ENCODE results near the gene RASA3. TPM values are rescaled to one million over a fixed set of nuclear protein-coding genes. Genes with fewer than 3 reads are reported as not detected.
A peak's percentile ranks its signal among the peaks of the same experiment; 100 is the strongest.

Gene RASA3
- total RNA-seq, 1 experiment from 2014 or later = 0.95 TPM

DNA sequence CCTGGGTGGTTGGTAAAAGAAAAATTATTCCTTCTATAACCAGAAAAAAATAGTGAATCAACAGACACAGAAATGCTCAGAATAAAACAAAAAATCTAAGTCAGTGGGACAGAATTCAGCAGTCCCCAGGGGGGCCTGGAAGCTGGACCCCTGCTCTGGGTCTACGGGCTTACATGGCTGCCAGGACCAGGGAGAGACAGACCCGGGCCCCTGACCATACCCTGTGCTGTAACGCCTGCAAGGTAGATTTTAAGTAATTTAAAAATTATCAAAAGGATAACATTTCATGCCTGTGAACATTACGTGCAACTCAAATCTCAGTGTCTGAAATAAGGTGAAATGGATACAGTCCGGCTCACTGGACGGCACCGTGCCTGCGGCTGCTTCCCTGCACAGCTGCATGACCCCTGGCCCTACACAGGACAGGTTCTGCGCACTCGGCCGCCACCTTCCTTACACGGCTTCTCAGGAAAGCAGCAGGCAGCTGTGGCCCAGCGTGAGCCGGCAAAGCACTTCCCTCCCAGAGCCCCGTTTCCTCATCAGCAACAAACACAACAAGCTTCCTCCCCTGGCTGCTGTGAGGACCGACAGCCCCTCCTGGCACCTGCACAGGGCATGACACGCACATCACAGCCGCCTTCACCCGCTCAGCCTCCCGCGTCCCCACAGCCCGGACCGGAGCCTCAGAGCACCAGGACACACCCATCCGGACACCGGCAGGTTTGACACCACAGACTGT is 22.2 kb downstream of the RASA3 start:
- H3K4me1 ChIP-seq = peaks cover 3% of the 10 kb centered on the region; the same call in 1 of the 2 replicates
- DNase-seq = peak in 1 of 2 experiments; percentile 34
- no peaks in the 10 kb centered on the region for H3K9me3 ChIP-seq
- CTCF ChIA-PET = no interaction called here
- Mint-ChIP-seq H3K9me3 (ENCODE audit: unreplicated experiment) (no peaks in the 10 kb centered on the region), H3K4me3 (ENCODE audit: unreplicated experiment) (no peak overlapping the region), H3K4me1 (ENCODE audit: low read depth, unreplicated experiment) (peaks cover 1% of the 10 kb centered on the region), H3K27ac (ENCODE audit: unreplicated experiment) (no peak overlapping the region), H3K36me3 (ENCODE audit: insufficient read depth, unreplicated experiment) (no peaks in the 10 kb centered on the region), H3K27me3 (ENCODE audit: insufficient read depth, unreplicated experiment) (no peaks in the 10 kb centered on the region)
- no peaks in the 10 kb centered on the region for H3K36me3 ChIP-seq (ENCODE audit: control insufficient read depth, insufficient read depth, low read length)
- intact Hi-C loops (cut with micrococcal nuclease; ENCODE audit: unreplicated experiment) = loop anchor here (10.0 kb wide), 1 partner anchor 45 kb away; no protein-coding TSS in a partner anchor
- no peak overlapping the region for H3K4me3 ChIP-seq (ENCODE audit: low read depth, low read length)
- no peak for TF ChIP-seq CTCF (IDR thresholded peaks at IDR 0.05; ENCODE audit: insufficient read depth in 1 of 2, low read depth in 1 of 2, low read length in 1 of 2, severe bottlenecking in 1 of 2, unreplicated experiment in 1 of 2)
- POLR2A ChIA-PET = no interaction called here
- no peaks in the 10 kb centered on the region for H3K27me3 ChIP-seq (replicated peaks; ENCODE audit: control insufficient read depth, insufficient read depth, low read length)
- BruUV-seq (replicated peaks) = no TSS peak

GRCh38 chr13:114109641-114110041 is 22.8 kb downstream of the RASA3 start:
- Histone ChIP-seq H3K4me1 (no peaks in the 10 kb centered on the region), H3K36me3 (ENCODE audit: control insufficient read depth, insufficient read depth, low read length) (no peaks in the 10 kb centered on the region), H3K4me3 (ENCODE audit: low read depth, low read length) (no peak overlapping the region), H3K9me3 (no peaks in the 10 kb centered on the region), H3K27me3 (replicated peaks; ENCODE audit: control insufficient read depth, insufficient read depth, low read length) (no peaks in the 10 kb centered on the region)
- peak in 1 of 2 experiments; percentile 22 for DNase-seq
- no peak overlapping the region for H3K4me3 Mint-ChIP-seq (ENCODE audit: unreplicated experiment)
- H3K4me1 Mint-ChIP-seq (ENCODE audit: low read depth, unreplicated experiment) = no peaks in the 10 kb centered on the region
- no peak for TF ChIP-seq CTCF (IDR thresholded peaks at IDR 0.05; ENCODE audit: insufficient read depth in 1 of 2, low read depth in 1 of 2, low read length in 1 of 2, severe bottlenecking in 1 of 2, unreplicated experiment in 1 of 2)
- no peak overlapping the region for H3K27ac Mint-ChIP-seq (ENCODE audit: unreplicated experiment)
- ChIA-PET CTCF (no interaction called here), POLR2A (no interaction called here)
- no peaks in the 10 kb centered on the region for H3K9me3 Mint-ChIP-seq (ENCODE audit: unreplicated experiment)
- no peaks in the 10 kb centered on the region for H3K36me3 Mint-ChIP-seq (ENCODE audit: insufficient read depth, unreplicated experiment)
- BruUV-seq (replicated peaks) = no TSS peak
- no peaks in the 10 kb centered on the region for H3K27me3 Mint-ChIP-seq (ENCODE audit: insufficient read depth, unreplicated experiment)
- intact Hi-C loops (cut with micrococcal nuclease; ENCODE audit: unreplicated experiment) = loop anchor here (10.0 kb wide), 1 partner anchor 45 kb away; no protein-coding TSS in a partner anchor

GRCh38 chr13:114108894-114109293 is 23.5 kb downstream of the RASA3 start:
- no peak overlapping the region for H3K4me3 ChIP-seq (ENCODE audit: low read depth, low read length)
- no peaks in the 10 kb centered on the region for H3K9me3 Mint-ChIP-seq (ENCODE audit: unreplicated experiment)
- no peaks in the 10 kb centered on the region for H3K27me3 ChIP-seq (replicated peaks; ENCODE audit: control insufficient read depth, insufficient read depth, low read length)
- H3K27ac Mint-ChIP-seq (ENCODE audit: unreplicated experiment) = no peak overlapping the region
- H3K4me3 Mint-ChIP-seq (ENCODE audit: unreplicated experiment) = no peak overlapping the region
- TF ChIP-seq CTCF (IDR thresholded peaks at IDR 0.05; ENCODE audit: insufficient read depth in 1 of 2, low read depth in 1 of 2, low read length in 1 of 2, severe bottlenecking in 1 of 2, unreplicated experiment in 1 of 2) = no peak
- CTCF ChIA-PET = no interaction called here
- intact Hi-C loops (cut with micrococcal nuclease; ENCODE audit: unreplicated experiment) = no loop called here
- no peaks in the 10 kb centered on the region for H3K36me3 Mint-ChIP-seq (ENCODE audit: insufficient read depth, unreplicated experiment)
- DNase-seq = peak in 1 of 2 experiments; percentile 24
- H3K9me3 ChIP-seq = peaks cover 3% of the 10 kb centered on the region; the same call in 1 of the 2 replicates
- POLR2A ChIA-PET = no interaction called here
- H3K36me3 ChIP-seq (ENCODE audit: control insufficient read depth, insufficient read depth, low read length) = no peaks in the 10 kb centered on the region
- BruUV-seq (replicated peaks) = no TSS peak
- H3K27me3 Mint-ChIP-seq (ENCODE audit: insufficient read depth, unreplicated experiment) = no peaks in the 10 kb centered on the region
- H3K4me1 Mint-ChIP-seq (ENCODE audit: low read depth, unreplicated experiment) = no peaks in the 10 kb centered on the region
- no peaks in the 10 kb centered on the region for H3K4me1 ChIP-seq
